Hippocampal formation (tissue), 2 donors: ENCODE results near the gene STAB2.

Source experiments
- DNase-seq, 2 donors: peaks; one replicate each; lab custom pipeline; 2025; lab: John Stamatoyannopoulos, UW

Gene STAB2

DNA sequence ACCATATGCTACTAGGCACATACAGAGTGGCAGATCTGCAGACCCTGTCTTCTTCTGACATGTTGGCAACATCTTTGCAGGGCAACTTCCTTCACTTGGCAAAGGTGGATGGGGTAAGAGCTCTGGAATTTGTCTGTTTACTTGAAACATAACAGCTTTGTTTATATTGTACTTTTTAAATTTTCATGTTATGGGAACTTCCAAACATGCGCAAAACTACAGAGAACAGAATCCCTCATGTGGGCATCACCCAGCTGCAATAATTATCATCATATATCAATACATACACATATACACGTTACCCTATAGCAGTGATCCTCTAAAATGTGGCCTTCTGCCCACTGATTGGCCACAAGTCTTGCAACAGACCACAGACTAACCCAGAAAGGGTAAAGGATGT is 103.4 kb downstream of the STAB2 start:
- no peak for DNase-seq

DNA sequence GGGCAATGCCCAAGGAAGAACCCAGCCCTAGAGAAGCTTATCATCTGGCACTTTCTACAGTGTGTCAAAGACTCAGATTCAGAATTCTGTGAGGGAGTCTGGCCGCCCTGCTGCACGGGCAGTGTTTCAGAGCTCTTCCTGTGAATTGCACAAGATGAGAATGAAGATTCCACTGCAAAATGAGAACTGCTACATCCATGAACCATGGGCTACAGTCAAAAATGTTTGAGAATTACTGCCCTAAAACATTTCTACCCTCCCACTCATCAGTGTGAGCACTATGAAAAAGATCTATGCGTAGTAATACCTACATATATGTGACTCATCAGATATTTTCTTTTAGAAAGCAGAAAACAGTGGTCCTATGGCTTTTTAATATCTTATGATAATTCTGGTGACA is 104.0 kb downstream of the STAB2 start:
- DNase-seq = no peak

DNA sequence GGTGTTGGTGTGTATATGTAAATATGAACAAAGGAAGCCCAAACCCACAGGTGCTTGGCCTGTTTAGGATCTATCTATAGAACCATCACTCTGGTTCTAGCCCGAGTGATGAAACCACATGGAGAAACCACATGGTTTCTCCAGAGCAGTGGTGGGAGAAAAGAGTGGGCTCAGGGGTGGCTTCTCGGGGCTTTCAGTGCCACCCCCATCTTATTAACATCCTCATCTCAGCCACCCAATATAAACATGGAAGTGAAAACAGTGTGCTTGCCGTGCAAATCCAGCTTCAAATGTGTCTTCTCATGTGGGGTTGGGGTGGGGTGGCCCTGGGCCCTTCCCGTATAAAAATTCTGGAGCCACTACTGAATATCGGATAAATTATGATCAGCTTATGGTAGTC is 109.0 kb downstream of the STAB2 start:
- no peak for DNase-seq

DNA sequence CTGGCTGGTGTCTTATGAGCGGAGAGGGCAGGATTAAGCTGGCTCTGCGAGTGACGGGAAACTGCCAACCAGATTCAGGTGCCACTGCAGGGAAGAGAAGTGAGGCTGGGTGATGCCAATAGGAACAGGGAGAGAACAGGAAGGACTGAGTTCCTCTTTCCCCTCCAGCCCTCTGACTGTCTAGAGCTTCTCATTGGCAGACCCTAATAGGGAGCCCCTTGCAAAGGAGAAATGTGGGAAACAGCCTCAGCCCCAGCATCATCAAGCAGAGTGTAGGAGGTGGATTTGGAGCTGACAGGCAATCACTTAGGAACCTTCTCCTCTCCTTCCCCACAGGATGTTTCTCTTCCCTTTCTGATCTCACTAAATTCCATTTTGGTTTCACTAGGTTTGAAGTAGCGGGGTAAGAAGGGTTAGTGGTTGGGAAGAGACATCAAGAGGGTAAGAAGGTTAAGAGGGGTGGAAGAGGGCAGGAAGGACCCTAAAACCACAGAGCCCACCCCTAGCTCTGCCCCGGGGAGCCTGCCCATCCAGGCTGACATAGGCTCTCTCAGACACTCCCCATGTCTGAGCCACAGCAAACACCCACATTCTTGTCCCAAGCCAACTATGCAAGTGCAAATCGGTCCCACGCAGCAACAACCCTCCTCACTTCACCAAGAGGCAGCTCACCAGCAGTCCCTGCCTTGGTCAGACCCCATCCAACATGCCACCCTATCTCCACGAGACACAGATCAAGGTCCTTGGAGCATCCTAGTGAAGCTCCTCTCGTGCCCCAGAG is 111.1 kb downstream of the STAB2 start:
- DNase-seq = no peak

- DNase-seq = no peak
These were observed 111.9 kb downstream of the STAB2 start for GRCh38 chr12:103698752-103699560.

- no peak for DNase-seq
These were observed 118.0 kb downstream of the STAB2 start for GRCh38 chr12:103705098-103705497.

GRCh38 chr12:103705927-103706326 is 118.9 kb downstream of the STAB2 start:
- DNase-seq = no peak

- DNase-seq = no peak
These were observed 120.4 kb downstream of the STAB2 start for GRCh38 chr12:103707446-103707845.

DNA sequence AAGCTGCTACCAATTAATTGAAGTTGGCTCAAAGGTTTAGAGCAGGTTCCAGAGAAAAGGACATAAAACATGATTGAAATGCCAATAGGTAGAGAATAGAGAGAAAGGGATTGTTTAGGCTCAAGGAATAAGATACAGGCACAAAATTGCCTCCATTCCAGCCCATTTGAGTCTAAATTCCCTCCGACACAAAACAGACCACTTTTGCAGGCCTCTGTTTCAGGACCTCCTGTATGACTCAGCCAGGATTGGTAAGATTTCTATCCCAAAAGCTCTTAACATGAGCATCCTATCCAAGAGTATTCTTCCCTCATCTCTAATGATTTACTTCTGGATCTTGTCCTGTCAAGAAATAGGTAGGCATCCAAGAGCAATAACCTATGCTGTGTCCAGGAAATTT is 123.5 kb downstream of the STAB2 start:
- DNase-seq = no peak

- no peak for DNase-seq
These were observed 125.1 kb downstream of the STAB2 start for GRCh38 chr12:103712216-103712615.

DNA sequence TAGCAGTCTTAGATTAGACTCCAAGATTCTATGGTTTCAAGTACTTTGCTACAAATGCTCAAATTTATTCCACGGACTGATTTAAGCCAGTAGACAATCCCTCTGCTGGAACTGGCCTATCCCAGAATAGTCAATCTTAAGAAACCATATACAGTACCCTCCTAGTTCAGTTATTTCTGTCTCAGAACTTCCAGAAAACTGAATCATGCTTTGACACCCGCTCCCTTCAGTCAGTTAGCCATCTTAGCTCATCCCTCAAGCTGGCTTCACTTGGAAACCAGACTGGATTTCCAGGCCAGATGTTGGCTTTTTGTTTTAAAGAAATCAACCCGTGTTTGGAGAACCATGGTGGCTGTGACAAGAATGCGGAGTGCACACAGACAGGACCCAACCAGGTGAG is 128.4 kb downstream of the STAB2 start:
- DNase-seq = no peak

GRCh38 chr12:103716517-103717196 is 129.6 kb downstream of the STAB2 start:
- DNase-seq = no peak

GRCh38 chr12:103725398-103725797 is 138.3 kb downstream of the STAB2 start:
- DNase-seq = no peak

DNA sequence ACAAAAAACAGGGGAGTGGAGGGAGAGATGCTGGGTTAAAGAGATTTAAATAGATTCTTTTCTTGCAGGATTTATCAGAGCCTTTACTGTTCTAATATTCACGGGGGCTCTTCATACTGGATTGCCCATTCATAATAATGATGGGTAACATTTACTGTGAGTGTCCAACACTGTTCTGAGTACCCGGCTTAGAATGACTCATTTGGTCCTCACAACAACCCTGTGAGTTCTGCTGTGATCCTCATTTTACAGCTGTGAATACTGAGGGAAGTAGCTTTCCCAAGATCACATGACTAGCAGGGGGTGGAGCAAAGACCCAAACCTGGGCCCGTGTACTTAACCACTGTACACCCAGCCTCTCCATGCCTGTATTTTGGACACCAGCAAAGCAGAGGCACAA is 140.6 kb downstream of the STAB2 start:
- DNase-seq = no peak

DNA sequence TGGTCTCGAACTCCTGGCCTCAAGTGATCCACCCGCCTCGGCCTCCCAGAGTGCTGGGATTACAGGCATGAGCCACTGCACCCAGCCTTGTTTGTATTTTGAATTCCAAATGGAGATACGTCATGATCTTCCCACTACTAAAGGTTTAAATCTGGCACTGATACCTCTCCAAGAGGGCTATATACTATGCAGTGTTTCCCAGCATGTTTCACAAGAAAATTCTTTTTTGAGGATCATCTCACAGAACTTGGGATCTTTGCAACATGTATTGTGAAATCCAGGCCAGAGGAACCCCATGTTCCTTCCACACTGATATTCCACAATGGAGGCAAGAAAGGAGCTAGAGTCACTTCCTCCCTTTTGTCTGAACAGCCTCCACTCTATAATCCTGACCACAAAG is 141.2 kb downstream of the STAB2 start:
- DNase-seq = no peak

GRCh38 chr12:103729499-103729898 is 142.4 kb downstream of the STAB2 start:
- DNase-seq = no peak

GRCh38 chr12:103731539-103731938 is 144.5 kb downstream of the STAB2 start:
- DNase-seq = no peak

- no peak for DNase-seq
These were observed 147.8 kb downstream of the STAB2 start for GRCh38 chr12:103734863-103735262.

DNA sequence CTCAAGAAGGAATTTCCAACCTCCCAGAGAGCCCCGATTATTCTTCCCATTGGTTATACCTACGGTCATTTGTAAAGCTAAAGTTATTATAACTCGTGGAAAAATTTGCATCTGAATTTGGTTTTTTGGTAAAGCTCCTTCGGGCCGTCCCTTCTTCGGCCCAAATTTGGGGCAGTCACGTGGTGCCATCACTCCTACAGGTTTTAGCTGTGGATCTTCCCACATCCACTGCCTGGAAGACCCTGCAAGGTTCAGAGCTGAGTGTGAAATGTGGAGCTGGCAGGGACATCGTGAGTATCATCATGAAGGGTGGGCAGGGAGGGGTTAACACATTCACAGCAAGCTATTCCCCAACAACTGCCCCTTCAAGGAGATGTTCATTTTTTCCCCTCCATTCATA is 148.2 kb downstream of the STAB2 start:
- DNase-seq = no peak

GRCh38 chr12:103736572-103736971 is 149.5 kb downstream of the STAB2 start:
- no peak for DNase-seq

GRCh38 chr12:103737881-103738280 is 150.8 kb downstream of the STAB2 start:
- DNase-seq = no peak

DNA sequence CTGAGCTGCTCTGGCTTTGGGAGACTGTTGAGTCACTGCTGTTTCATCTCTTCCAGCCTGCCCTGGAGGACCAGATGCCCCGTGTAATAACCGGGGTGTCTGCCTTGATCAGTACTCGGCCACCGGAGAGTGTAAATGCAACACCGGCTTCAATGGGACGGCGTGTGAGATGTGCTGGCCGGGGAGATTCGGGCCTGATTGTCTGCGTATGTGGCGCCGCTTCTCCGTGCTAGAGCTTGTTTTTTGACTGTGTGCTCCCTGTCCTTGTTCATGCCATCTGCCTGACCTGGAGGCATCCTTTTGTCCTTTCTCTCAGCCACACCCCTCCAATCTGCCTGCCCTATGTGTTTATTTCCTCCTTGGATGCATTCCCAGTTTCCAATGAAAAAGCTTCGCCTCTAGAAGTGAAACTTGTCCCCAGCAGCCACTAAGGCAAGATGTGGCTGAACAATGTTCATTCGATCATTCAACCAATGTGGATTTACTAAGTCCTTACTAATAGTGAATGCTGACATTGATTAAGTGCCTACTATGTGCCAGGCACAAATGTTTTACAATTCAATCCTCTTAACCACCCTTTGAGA is 155.4 kb downstream of the STAB2 start:
- no peak for DNase-seq
